Fibroblast of mammary gland (primary cell): ENCODE data around the gene MS4A2.
"Not testable (repeated sequence)": the region's sequence is repeated elsewhere in the genome, so short reads cannot be mapped to it uniquely, and the experiment has no call there.

Experiments used
- DNase-seq: peaks from one replicate; pipeline ENCODE4 v3.0.0-alpha.2; 2010; ENCODE audit warnings: low read depth
- H3K4me3 ChIP-seq: 2 replicates; pipeline ENCODE4 v1.5.1; 2011; ENCODE audit warnings: low read depth, mild to moderate bottlenecking, low read length, moderate library complexity; ENCODE audit not compliant: control insufficient read depth
- CTCF ChIP-seq: conservative IDR thresholded peaks from 2 replicates; pipeline ENCODE4 v1.5.1; 2011; ENCODE audit warnings: low read depth, low read length, inconsistent platforms; ENCODE audit not compliant: control insufficient read depth, insufficient read depth

Gene MS4A2

DNA sequence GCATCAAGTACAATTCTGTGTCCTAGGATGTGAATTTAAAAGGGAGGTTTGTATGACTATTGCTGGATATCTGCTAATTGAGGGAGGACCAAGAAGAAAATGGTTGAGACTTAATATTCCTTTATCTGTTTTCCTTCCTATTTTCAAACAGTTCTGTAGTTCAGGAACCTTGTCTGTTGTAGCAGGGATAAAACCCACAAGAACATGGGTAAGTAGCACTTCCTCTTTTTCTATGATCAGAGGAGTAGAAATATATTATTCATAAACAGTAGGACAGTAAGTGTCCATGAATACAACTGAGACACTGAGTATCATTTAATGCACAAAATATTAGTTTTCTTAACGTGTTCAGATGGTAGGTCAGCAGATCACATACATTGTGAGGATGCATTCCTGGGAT lies 24.4 kb upstream of the MS4A2 start:
- no peak overlapping the region for H3K4me3 ChIP-seq
- DNase-seq: no peak
- TF ChIP-seq CTCF: no peak

DNA sequence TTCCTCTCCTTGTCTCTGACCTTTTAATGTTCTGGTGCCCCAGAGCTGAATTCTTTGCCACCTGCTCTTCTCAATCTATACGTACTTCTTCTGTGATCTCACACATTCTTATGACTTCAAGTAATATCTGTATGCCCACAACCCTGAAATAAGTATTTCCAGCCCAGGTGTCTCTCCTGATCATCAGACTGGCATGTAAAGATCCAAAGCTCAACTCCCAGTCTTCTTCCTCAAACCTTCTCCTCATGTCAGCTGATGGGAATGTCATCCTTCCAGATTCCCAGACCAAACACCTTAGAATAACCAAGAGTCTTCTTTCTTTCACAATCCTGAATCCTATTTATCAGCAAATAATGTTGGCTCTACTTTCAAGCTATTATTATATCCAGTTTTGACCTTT lies 22.7 kb upstream of the MS4A2 start:
- no peak overlapping the region for H3K4me3 ChIP-seq
- no peak for TF ChIP-seq CTCF
- DNase-seq: no peak

- no peak for TF ChIP-seq CTCF
- no peak for DNase-seq
- no peak overlapping the region for H3K4me3 ChIP-seq
These were observed 19.0 kb upstream of the MS4A2 start for GRCh38 chr11:60069450-60069849.

DNA sequence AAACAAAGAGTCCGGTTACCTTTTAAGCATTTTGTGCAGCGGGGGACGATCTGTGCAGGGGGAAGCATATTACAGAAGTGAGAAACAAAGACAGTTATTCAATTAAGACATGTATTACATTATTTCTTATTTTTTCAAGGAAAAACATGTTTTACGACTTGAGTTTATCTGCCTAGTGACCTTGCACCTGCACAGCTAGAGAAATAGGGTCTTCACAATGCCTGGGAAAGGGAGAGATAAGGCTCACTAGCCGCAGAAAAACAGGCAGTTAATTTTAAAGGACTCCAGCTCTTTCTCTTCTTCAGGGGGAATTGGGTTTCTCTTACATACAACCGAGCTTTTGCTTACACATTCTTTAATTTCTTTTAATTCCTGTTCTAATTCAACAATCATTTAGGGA lies 16.8 kb upstream of the MS4A2 start:
- H3K4me3 ChIP-seq, DNase-seq: not testable (repeated sequence)

DNA sequence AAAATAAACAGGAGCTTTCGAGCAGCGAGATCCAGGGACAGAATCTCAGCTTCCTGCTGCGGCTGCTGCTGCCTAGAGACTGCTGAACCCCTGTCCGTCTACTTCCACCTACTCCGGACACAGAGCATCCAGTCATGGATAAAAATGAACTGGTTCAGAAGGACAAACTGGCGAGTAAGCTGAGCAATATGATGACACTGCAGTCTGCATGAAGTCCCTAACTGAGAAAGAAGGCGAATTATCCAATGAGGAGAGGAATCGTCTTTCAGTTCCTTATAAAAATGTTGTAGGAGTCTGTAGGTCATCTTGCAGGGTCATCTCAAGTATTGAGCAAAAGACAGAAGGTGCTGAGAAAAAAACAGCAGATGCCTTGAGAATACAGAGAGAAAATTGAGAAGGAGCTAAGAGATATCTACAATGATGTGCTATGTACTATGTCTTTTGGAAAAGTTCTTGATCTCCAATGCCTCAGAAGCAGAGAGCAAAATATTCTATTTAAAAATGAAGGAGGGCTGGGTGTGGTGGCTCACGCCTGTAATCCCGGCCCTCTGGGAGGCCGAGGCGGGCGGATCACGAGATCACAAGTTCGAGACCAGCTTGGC lies 11.1 kb upstream of the MS4A2 start:
- no peak overlapping the region for H3K4me3 ChIP-seq
- no peak for DNase-seq
- no peak for TF ChIP-seq CTCF

DNA sequence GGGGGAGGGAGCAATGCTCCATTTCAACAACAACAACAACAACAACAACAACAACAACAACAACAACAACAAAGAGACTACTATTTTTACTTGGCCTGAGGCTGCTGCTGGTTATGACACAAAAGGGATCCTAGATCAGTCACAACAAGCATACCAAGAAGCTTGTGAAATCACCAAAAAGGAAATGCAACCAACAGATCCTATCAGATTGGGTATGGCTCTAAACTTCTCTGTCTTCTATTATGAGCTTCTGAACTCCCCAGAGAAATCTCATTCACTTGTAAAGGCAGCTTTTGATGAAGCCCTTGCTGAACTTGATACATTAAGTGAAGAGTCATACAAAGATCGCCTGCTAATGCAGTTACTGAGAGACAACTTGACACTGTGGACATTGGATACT lies 10.5 kb upstream of the MS4A2 start:
- no peak for TF ChIP-seq CTCF
- DNase-seq: no peak
- no peak overlapping the region for H3K4me3 ChIP-seq

DNA sequence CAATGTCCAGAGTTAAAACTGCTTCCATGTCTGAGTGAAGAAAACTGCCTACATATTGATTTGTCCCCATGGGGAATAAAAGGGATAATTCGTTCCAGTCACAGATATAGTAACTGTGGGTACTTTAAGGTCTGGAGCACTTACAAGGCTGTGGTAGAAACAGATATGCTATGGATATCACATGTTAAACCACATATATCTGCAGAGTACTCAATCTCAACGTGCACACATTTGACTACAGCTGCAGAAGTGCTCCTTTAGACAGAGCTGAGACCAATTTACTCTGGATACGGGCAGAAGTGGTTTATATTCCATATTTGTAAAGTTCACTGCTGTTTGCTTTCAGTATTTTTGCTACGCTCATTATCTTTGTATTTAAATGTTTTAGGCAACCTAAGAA lies 9.7 kb upstream of the MS4A2 start:
- no peak overlapping the region for H3K4me3 ChIP-seq
- no peak for DNase-seq

More for the DNA sequence above, 9.7 kb upstream of the MS4A2 start:
- TF ChIP-seq CTCF: no peak
